IPS-18a (cell line): ENCODE data around the gene IL12RB1.

Experiments used
- H3K27ac ChIP-seq: one replicate; pipeline ENCODE4 v1.5.1; 2013; ENCODE audit warnings: low read length
- H3K27me3 ChIP-seq: one replicate; pipeline ENCODE4 v1.6.1; 2013; ENCODE audit warnings: mild to moderate bottlenecking, low read length; ENCODE audit not compliant: control insufficient read depth, insufficient read depth
- H3K36me3 ChIP-seq: one replicate; pipeline ENCODE4 v1.6.1; 2013; ENCODE audit warnings: low read depth, low read length; ENCODE audit not compliant: control insufficient read depth
- H3K4me1 ChIP-seq: one replicate; pipeline ENCODE4 v1.6.1; 2013; ENCODE audit warnings: low read depth, low read length; ENCODE audit not compliant: control insufficient read depth
- H3K4me3 ChIP-seq: one replicate; pipeline ENCODE4 v1.5.1; 2013; ENCODE audit warnings: low read length
- H3K9ac ChIP-seq: one replicate; pipeline ENCODE4 v1.6.1; 2013; ENCODE audit warnings: mild to moderate bottlenecking, low read length, moderate library complexity
- H3K9me3 ChIP-seq: one replicate; pipeline ENCODE4 v1.6.1; 2013; ENCODE audit warnings: low read depth, low read length; ENCODE audit not compliant: control insufficient read depth

The IL12RB1 gene

DNA sequence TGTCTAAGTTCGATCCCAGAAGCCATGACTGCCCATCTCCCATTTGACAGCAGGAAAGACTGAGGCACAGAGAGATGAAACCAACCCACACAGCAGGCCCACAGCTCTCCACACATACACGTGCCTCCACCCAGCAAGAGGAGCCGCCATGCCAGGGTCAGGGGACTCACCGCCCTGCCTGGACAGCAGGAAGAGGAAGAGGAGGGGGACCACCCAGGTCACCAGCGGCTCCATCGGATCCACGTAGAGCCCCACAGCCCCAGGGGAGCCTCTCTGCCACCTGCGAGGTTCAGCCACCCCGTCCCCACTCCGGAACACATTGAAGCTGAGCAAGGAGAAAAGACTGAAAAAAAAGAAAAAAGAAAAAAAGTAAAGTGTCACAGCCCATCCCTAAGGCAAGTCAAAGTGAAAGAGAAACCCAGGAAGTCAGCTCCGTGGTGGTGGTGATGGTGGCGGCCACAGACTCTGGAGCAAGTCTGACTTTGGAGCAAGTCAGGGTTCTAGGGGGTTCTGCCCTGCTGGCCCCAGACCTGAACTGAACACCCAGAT lies at the start of gene IL12RB1:
Gene IL12RB1, minus strand, starts transcription at position 345 of the 549 bp plus-strand sequence. Its CDS starts 111 bp downstream, at position 234.
- H3K4me3 ChIP-seq = no peak within 1 kb of the TSS
- H3K9ac ChIP-seq = no peak within 1 kb of the TSS
- H3K27ac ChIP-seq = no peak within 1 kb of the TSS

GRCh38 chr19:18135712-18136584 lies 49.2 kb upstream of the IL12RB1 start:
- no peaks in the 10 kb centered on the region for H3K27me3 ChIP-seq
- no peaks in the 10 kb centered on the region for H3K4me1 ChIP-seq
- H3K36me3 ChIP-seq = peaks cover 3% of the 10 kb centered on the region
- no peak overlapping the region for H3K27ac ChIP-seq
- H3K4me3 ChIP-seq = no peak overlapping the region
- no peak overlapping the region for H3K9ac ChIP-seq
- H3K9me3 ChIP-seq = no peaks in the 10 kb centered on the region

More for the DNA sequence above, at the start of gene IL12RB1:
- Histone ChIP-seq H3K9me3 (no peaks in the 10 kb centered on the region), H3K4me1 (no peaks in the 10 kb centered on the region), H3K36me3 (no peaks in the 10 kb centered on the region), H3K27me3 (no peaks in the 10 kb centered on the region)

DNA sequence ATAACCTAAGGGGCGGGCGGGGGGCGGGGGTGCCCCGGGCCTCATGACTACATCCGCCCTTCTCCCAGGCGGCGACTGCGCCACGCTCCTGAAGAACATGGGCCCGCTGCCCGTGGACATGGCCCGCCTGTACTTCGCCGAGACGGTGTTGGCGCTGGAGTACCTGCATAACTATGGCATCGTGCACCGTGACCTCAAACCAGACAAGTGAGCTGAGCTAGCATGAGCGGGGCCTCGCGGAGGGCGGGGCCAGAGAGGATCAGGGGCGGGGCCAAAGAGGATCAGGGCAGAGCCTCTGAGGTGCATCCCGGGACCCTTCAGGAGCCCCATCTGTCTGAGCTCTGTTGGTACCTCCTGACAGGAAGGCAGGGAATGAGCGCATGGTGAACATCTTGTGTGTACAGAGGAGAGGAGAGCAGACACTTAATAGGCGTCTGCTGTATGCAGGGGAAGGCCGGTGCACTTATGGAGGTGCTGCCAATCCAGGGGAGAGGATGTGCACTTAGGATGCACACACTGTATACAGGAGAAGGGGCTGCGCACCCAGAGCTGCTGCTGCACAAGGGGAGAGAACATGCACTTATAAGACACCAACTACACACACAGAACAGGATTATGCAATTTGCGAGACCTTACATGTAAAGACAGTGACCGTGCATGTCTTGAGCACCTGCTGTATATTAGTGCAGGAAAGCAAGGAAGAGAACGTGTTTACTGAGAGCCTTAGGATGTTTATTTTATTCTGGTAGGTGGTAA lies 45.3 kb upstream of the IL12RB1 start:
- Histone ChIP-seq H3K4me3 (no peak overlapping the region), H3K9me3 (no peaks in the 10 kb centered on the region), H3K27ac (no peak overlapping the region), H3K36me3 (peaks cover 11% of the 10 kb centered on the region), H3K27me3 (no peaks in the 10 kb centered on the region), H3K9ac (no peak overlapping the region), H3K4me1 (no peaks in the 10 kb centered on the region)

- H3K4me3 ChIP-seq = no peak overlapping the region
- H3K27me3 ChIP-seq = no peaks in the 10 kb centered on the region
- H3K27ac ChIP-seq = no peak overlapping the region
- H3K9me3 ChIP-seq = no peaks in the 10 kb centered on the region
- H3K9ac ChIP-seq = no peak overlapping the region
- peaks cover 11% of the 10 kb centered on the region for H3K36me3 ChIP-seq
- no peaks in the 10 kb centered on the region for H3K4me1 ChIP-seq
Observed at GRCh38 chr19:18130523-18131242, 43.9 kb upstream of the IL12RB1 start.

DNA sequence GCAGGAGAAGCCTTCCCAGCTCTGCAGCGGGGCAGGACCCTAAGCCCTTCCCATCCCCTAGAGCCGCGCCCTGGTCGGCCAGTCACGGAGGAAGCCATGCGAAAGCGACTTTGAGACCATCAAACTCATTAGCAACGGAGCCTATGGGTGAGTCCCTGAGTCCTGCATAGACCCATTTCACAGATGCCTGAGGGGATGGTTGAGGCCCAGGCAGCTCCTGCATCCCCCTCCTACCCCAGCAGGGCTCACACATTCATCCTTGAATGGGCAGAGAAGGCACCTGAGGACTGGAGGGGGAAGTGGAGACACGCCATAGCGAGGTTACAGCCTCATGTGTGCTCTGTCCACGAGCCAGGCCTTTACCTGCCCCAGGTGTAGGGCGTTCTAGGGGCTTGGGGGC lies 42.1 kb upstream of the IL12RB1 start:
- Histone ChIP-seq H3K36me3 (peaks cover 13% of the 10 kb centered on the region), H3K27me3 (no peaks in the 10 kb centered on the region), H3K9ac (no peak overlapping the region), H3K4me1 (no peaks in the 10 kb centered on the region), H3K4me3 (no peak overlapping the region), H3K27ac (no peak overlapping the region), H3K9me3 (no peaks in the 10 kb centered on the region)

- H3K4me3 ChIP-seq = no peak overlapping the region
- no peaks in the 10 kb centered on the region for H3K27me3 ChIP-seq
- H3K4me1 ChIP-seq = no peaks in the 10 kb centered on the region
- H3K27ac ChIP-seq = no peak overlapping the region
- peaks cover 12% of the 10 kb centered on the region for H3K36me3 ChIP-seq
- H3K9ac ChIP-seq = no peak overlapping the region
- no peaks in the 10 kb centered on the region for H3K9me3 ChIP-seq
Observed at GRCh38 chr19:18128044-18128443, 41.3 kb upstream of the IL12RB1 start.

- no peak overlapping the region for H3K27ac ChIP-seq
- H3K36me3 ChIP-seq = peaks cover 15% of the 10 kb centered on the region
- H3K4me3 ChIP-seq = no peak overlapping the region
- H3K4me1 ChIP-seq = no peaks in the 10 kb centered on the region
- no peaks in the 10 kb centered on the region for H3K9me3 ChIP-seq
- H3K27me3 ChIP-seq = no peaks in the 10 kb centered on the region
- no peak overlapping the region for H3K9ac ChIP-seq
Observed at GRCh38 chr19:18126097-18126496, 39.4 kb upstream of the IL12RB1 start.

- peaks cover under 1% of the 10 kb centered on the region for H3K27me3 ChIP-seq
- H3K4me3 ChIP-seq = no peak overlapping the region
- no peaks in the 10 kb centered on the region for H3K9me3 ChIP-seq
- H3K36me3 ChIP-seq = peaks cover 15% of the 10 kb centered on the region
- H3K4me1 ChIP-seq = no peaks in the 10 kb centered on the region
- no peak overlapping the region for H3K9ac ChIP-seq
- H3K27ac ChIP-seq = no peak overlapping the region
Observed at GRCh38 chr19:18123819-18124218, 37.1 kb upstream of the IL12RB1 start.

- no peak overlapping the region for H3K9ac ChIP-seq
- no peak overlapping the region for H3K27ac ChIP-seq
- peaks cover 8% of the 10 kb centered on the region for H3K36me3 ChIP-seq
- peaks cover 4% of the 10 kb centered on the region for H3K27me3 ChIP-seq
- H3K4me1 ChIP-seq = no peaks in the 10 kb centered on the region
- H3K4me3 ChIP-seq = no peak overlapping the region
- H3K9me3 ChIP-seq = no peaks in the 10 kb centered on the region
Observed at GRCh38 chr19:18122860-18123795, 36.4 kb upstream of the IL12RB1 start.

- H3K27me3 ChIP-seq = peaks cover 4% of the 10 kb centered on the region
- H3K9me3 ChIP-seq = no peaks in the 10 kb centered on the region
- peaks cover 1% of the 10 kb centered on the region for H3K4me1 ChIP-seq
- H3K36me3 ChIP-seq = peaks cover 7% of the 10 kb centered on the region
- no peak overlapping the region for H3K27ac ChIP-seq
- H3K4me3 ChIP-seq = no peak overlapping the region
- no peak overlapping the region for H3K9ac ChIP-seq
Observed at GRCh38 chr19:18122424-18122823, 35.7 kb upstream of the IL12RB1 start.
